Panc1 (cell line): ENCODE data around the gene ECI1. TPM values are rescaled to one million over a fixed set of nuclear protein-coding genes. Genes with fewer than 3 reads are reported as not detected.

ENCODE experiments used
- ATAC-seq: fragments of 200-7000 bp; cut with Tn5 transposase; 2 replicates; pipeline ENCODE4 v1.9.1; 2020; ENCODE audit warnings: mild to moderate bottlenecking, moderate library complexity
- BruUV-seq: library from RNA; stranded (reverse); fragments of 400-500 nt; replicated peaks from 2 replicates; lab custom pipeline; 2021; lab: Mats Ljungman, UMichigan
- CTCF ChIA-PET: fragments of 300-600 bp; sonication (Branson Sonifier 250); formaldehyde crosslinking; loops from one replicate; lab custom pipeline; 2022; ENCODE audit warnings: antibody characterized with exemption; lab: Charles Lee
- POLR2A ChIA-PET: fragments of 300-600 bp; sonication (Branson Sonifier 250); formaldehyde crosslinking; loops from one replicate; lab custom pipeline; 2022; ENCODE audit warnings: antibody characterized with exemption; lab: Charles Lee
- DNase-seq: peaks from one replicate; pipeline ENCODE4 v3.0.0-alpha.2; 2010; ENCODE audit warnings: low read depth, low spot score
- H3K27ac ChIP-seq: 2 replicates; pipeline ENCODE4 v1.5.1; 2011; ENCODE audit warnings: mild to moderate bottlenecking, low read length, inconsistent platforms
- H3K27me3 ChIP-seq: fragments of 200-500 bp; sonication (Bioruptor generic); 2 replicates; pipeline ENCODE4 v1.6.0; 2014; ENCODE audit warnings: low read length, inconsistent platforms; ENCODE audit not compliant: control insufficient read depth, insufficient read depth
- H3K36me3 ChIP-seq: fragments of 200-500 bp; sonication (Bioruptor generic); 2 replicates; pipeline ENCODE4 v1.5.1; 2014; ENCODE audit warnings: inconsistent platforms, mild to moderate bottlenecking, low read length, moderate library complexity; ENCODE audit not compliant: control insufficient read depth, insufficient read depth
- H3K4me1 ChIP-seq: 2 replicates; pipeline ENCODE4 v1.5.1; 2011; ENCODE audit warnings: inconsistent platforms, mild to moderate bottlenecking, low read length, moderate library complexity; ENCODE audit not compliant: control insufficient read depth, insufficient read depth
- H3K4me3 ChIP-seq, 2 experiments: 2 replicates each; pipeline ENCODE4 v1.5.1; 2011 to 2012; ENCODE audit warnings: low read depth in 2 of 2, low read length in 2 of 2, mild to moderate bottlenecking in 2 of 2, inconsistent platforms in 1 of 2, moderate library complexity in 1 of 2
- H3K9me3 ChIP-seq: fragments of 200-500 bp; sonication (Bioruptor generic); 2 replicates; pipeline ENCODE4 v1.5.1; 2014; ENCODE audit warnings: low read depth, mild to moderate bottlenecking, inconsistent platforms, low read length, moderate library complexity; ENCODE audit not compliant: control insufficient read depth, insufficient read depth
- CTCF ChIP-seq: fragments of 450-650 bp; IDR thresholded peaks from 2 replicates; pipeline ENCODE4 v1.5.1; 2017; ENCODE audit warnings: mild to moderate bottlenecking
- POLR2AphosphoS5 ChIP-seq: IDR thresholded peaks from 2 replicates; pipeline ENCODE4 v1.6.1; 2012; ENCODE audit warnings: mild to moderate bottlenecking, low read depth, low read length, moderate library complexity
- SIN3A ChIP-seq: IDR thresholded peaks from 2 replicates; pipeline ENCODE4 v1.6.1; 2012; ENCODE audit warnings: low read depth, mild to moderate bottlenecking, low read length, moderate library complexity, borderline replicate concordance; ENCODE audit not compliant: insufficient read depth
- TCF7L2 ChIP-seq: IDR thresholded peaks from 2 replicates; pipeline ENCODE4 v1.6.1; 2011; ENCODE audit warnings: mild to moderate bottlenecking, low read depth, low read length, inconsistent platforms
- in situ Hi-C: cut with HindIII; loops from 2 replicates; pipeline ENCODE4 v1.10.0; 2016; ENCODE audit warnings: low sequenced_read_pairs, low pct_unique_long_range_greater_than_20kb
- intact Hi-C: fragments of 100-400 bp; cut with micrococcal nuclease; formaldehyde crosslinking; loops from one replicate; pipeline ENCODE4 v1.10.0; 2022; ENCODE audit not compliant: unreplicated experiment
- total RNA-seq: library from RNA; stranded (reverse); gene quantifications from one replicate; pipeline ENCODE4 v1.2.1, GENCODE V29; 2021; ENCODE audit not compliant: unreplicated experiment
- TF ChIP-seq, protein P1 (sequence below), 2 experiments: IDR thresholded peaks; 2 replicates each; pipeline ENCODE4 v1.6.1; 2011 to 2012; ENCODE audit warnings: low read depth in 2 of 2, control low read depth in 1 of 2, low read length in 1 of 2, mild to moderate bottlenecking in 1 of 2, moderate library complexity in 1 of 2; ENCODE audit not compliant: insufficient read depth in 1 of 2

The ECI1 gene
- total RNA-seq, 1 experiment from 2014 or later: 117 TPM

- ChIA-PET POLR2A (no interaction called here), CTCF (no interaction called here)
- Histone ChIP-seq H3K36me3 (peaks cover 5% of the 10 kb centered on the region; the same call in 1 of the 2 replicates), H3K4me1 (peaks cover 16% of the 10 kb centered on the region), H3K9me3 (no peaks in the 10 kb centered on the region), H3K4me3 (no peak overlapping the region), H3K27ac (no peak overlapping the region), H3K27me3 (no peaks in the 10 kb centered on the region)
- BruUV-seq: no TSS peak
- intact Hi-C loops (no loop called here), in situ Hi-C loops (no loop called here)
- TF ChIP-seq CTCF: no peak
- no peak for DNase-seq
- ATAC-seq: no peak
Measured at GRCh38 chr16:2229091-2229490, 22.3 kb downstream of the ECI1 start.

DNA sequence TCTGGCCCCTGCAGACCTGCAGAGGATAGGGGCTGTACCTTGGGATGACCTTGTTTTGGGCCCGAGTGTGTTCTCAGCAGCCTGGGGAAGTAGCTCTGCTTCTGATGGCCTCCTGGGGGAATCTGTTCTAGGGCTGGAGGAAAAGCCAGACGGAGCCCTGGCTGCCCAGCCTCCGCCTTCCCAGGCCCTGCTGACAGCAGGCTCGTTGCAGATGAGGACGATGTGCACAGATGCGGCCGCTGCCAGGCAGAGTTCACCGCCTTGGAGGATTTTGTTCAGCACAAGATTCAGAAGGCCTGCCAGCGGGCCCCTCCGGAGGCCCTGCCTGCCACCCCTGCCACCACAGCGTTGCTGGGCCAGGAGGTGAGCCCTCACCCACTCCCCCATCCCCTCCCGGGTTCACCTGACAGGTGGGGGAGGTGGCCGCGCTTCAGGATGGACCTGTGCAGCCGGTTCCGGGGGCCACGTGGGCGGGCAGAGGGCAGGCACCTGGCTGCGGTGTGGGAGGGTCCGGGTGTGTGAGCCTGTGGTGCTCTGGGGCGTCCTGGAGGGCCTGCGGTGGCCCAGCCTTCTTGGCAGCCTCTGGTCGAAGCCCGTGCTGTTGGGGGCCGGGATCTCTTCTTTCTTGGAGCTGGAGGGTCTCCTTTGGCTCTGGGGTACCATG lies 23.1 kb downstream of the ECI1 start:
- BruUV-seq: no TSS peak
- no peaks in the 10 kb centered on the region for H3K9me3 ChIP-seq
- H3K27ac ChIP-seq: no peak overlapping the region
- ChIA-PET CTCF (no interaction called here), POLR2A (no interaction called here)
- ATAC-seq (no peak), DNase-seq (no peak)
- TF ChIP-seq TCF7L2 (no peak), SIN3A (no peak), POLR2AphosphoS5 (no peak), CTCF (no peak)
- TF ChIP-seq, protein P1, sequence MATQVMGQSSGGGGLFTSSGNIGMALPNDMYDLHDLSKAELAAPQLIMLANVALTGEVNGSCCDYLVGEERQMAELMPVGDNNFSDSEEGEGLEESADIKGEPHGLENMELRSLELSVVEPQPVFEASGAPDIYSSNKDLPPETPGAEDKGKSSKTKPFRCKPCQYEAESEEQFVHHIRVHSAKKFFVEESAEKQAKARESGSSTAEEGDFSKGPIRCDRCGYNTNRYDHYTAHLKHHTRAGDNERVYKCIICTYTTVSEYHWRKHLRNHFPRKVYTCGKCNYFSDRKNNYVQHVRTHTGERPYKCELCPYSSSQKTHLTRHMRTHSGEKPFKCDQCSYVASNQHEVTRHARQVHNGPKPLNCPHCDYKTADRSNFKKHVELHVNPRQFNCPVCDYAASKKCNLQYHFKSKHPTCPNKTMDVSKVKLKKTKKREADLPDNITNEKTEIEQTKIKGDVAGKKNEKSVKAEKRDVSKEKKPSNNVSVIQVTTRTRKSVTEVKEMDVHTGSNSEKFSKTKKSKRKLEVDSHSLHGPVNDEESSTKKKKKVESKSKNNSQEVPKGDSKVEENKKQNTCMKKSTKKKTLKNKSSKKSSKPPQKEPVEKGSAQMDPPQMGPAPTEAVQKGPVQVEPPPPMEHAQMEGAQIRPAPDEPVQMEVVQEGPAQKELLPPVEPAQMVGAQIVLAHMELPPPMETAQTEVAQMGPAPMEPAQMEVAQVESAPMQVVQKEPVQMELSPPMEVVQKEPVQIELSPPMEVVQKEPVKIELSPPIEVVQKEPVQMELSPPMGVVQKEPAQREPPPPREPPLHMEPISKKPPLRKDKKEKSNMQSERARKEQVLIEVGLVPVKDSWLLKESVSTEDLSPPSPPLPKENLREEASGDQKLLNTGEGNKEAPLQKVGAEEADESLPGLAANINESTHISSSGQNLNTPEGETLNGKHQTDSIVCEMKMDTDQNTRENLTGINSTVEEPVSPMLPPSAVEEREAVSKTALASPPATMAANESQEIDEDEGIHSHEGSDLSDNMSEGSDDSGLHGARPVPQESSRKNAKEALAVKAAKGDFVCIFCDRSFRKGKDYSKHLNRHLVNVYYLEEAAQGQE (IDR thresholded peaks at IDR 0.05; ENCODE audit: insufficient read depth in 1 of 2, low read depth in 2 of 2, low read length in 1 of 2): no peak
- no peaks in the 10 kb centered on the region for H3K27me3 ChIP-seq
- peaks cover 16% of the 10 kb centered on the region for H3K4me1 ChIP-seq
- intact Hi-C loops: no loop called here
- H3K4me3 ChIP-seq: no peak overlapping the region
- in situ Hi-C loops: no loop called here
- H3K36me3 ChIP-seq: peaks cover 8% of the 10 kb centered on the region; the same call in 1 of the 2 replicates
